Subcutaneous adipose tissue (tissue), 4 donors: ENCODE measurements around the gene GNS. TPM values are rescaled to one million over a fixed set of nuclear protein-coding genes. Genes with fewer than 3 reads are reported as not detected.

Source experiments
- total RNA-seq, 4 donors: library from RNA; depleted of rRNA; stranded (reverse); fragments of >200 nt; gene quantifications; one replicate each; pipeline ENCODE4 v1.1.0, GENCODE V29; 2016
- TF ChIP-seq, protein P1 (sequence below): fragments of 450-650 bp; IDR thresholded peaks from one replicate; pipeline ENCODE4 v1.5.1; 2016; ENCODE audit warnings: low read depth, mild to moderate bottlenecking, control low read depth, antibody characterized with exemption, moderate library complexity

GNS gene
- total RNA-seq, 4 donors from 2014 or later, result 143 to 384 (median 184) TPM

DNA sequence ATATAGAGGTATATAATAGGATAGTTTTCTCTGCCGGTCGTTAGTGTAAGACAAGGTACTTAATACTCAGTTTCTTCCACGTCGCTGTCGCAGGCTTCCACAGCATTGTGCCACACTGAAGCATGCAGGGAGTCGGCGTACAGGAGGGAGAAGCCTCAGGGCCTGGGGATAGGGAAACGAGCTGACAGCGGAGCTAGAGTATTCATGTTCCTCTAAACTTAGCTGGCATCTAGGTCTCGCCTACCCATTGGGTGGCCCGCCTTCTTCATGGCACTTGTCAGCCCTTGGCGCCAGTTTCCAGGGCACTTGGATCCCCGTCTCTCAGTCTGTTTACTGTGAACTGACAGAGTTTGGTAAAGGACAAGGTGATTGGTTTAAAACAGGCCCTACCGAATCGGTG lies 73.6 kb downstream of the GNS start:
- TF ChIP-seq, protein P1, sequence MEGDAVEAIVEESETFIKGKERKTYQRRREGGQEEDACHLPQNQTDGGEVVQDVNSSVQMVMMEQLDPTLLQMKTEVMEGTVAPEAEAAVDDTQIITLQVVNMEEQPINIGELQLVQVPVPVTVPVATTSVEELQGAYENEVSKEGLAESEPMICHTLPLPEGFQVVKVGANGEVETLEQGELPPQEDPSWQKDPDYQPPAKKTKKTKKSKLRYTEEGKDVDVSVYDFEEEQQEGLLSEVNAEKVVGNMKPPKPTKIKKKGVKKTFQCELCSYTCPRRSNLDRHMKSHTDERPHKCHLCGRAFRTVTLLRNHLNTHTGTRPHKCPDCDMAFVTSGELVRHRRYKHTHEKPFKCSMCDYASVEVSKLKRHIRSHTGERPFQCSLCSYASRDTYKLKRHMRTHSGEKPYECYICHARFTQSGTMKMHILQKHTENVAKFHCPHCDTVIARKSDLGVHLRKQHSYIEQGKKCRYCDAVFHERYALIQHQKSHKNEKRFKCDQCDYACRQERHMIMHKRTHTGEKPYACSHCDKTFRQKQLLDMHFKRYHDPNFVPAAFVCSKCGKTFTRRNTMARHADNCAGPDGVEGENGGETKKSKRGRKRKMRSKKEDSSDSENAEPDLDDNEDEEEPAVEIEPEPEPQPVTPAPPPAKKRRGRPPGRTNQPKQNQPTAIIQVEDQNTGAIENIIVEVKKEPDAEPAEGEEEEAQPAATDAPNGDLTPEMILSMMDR, result no peak

DNA sequence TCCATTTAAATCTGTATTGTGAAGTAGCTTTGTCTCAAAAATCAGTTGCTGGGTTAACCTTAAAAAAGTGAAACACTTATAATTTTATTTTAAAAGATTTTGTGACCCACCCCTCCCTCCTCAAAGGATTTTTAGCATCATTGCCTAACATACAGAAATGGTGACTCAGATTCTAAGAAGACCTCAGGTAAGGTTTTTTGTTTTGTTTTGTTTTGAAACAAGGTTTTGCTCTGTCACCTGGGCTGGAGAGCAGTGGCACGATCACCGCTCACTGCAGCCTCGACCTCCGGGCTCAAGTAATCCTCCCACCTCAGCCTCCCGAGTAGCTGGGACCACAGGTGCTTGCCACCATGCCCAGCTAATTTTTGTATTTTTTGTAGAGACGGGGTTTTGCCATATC lies 74.2 kb downstream of the GNS start:
- TF ChIP-seq, protein P1, result no peak

DNA sequence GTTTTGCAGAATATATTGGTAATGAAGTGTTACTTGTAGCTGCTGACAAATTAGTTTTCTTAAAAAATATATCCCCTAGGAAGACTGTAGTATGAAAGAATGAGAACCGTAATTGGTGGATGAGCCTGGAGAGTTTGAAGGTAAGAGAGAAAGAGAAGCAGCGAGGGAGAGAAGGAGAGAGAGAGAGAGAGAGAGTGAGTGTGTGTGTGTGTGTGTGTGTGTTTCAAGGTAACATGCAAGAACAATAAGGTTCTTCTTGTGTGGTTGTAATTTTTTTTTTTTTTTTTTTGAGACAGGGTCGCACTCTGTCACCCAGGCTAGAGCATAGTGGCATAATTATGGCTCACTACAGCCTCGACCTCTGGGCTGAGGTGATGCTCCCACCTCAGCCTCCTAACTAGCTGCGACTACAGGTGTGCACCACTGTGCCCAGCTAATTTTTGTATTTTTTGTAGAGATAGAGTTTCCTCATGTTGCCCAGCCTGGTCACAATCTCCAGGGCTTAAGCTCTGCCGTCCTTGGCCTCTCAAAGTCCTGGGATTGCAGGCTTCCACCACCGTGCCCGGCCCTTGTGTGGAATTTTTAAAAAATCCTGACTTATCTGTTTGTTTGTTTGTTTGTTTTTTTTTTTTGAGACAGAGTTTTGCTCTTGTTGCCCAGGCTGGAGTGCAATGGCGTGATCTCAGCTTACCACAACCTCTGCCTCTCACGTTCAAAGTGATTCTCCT lies 75.2 kb downstream of the GNS start:
- TF ChIP-seq, protein P1, result no peak

- TF ChIP-seq, protein P1, result no peak
Observed at GRCh38 chr12:64682572-64683277, 76.5 kb downstream of the GNS start.

- TF ChIP-seq, protein P1, result no peak
Observed at GRCh38 chr12:64681200-64682052, 77.8 kb downstream of the GNS start.

DNA sequence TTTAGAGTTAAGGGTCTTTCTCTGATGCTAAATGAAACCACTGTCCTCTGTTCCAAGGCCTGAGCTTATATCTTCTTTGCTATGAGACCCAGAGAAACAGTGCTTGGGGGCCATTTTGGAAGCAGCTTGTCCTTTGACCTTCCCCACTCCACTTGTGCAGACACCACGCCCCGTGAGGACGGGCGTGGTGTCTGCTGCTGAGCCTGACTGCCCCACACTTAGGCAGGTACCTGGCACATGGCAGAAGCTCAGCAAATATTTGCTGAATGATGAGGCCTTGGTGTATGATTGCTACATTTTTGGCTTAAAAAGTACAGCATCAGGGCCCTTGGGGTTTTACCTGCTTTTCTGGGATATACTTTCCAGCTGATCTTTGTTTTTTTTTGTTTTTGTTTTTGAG lies 79.0 kb downstream of the GNS start:
- TF ChIP-seq, protein P1, result no peak
